Muscle of arm (tissue), 12 donors: Measurements from ENCODE around the gene AGXT. TPM values are rescaled to one million over a fixed set of nuclear protein-coding genes. Genes with fewer than 3 reads are reported as not detected.

Experiments used
- DNase-seq: peaks from one replicate; pipeline ENCODE4 v3.0.0-alpha.2; 2013
- polyA plus RNA-seq, 12 donors: library from polyadenylated mRNA; unstranded; fragments of 120-200 nt; gene quantifications; one replicate each; pipeline ENCODE4 v1.2.1, GENCODE V29; 2013; ENCODE audit not compliant: insufficient read length in 12 of 12

The AGXT gene
- polyA plus RNA-seq, 12 donors = 0.05 to 0.71 (median 0.15) TPM; not detected in 7

GRCh38 chr2:240885566-240885965 is 16.9 kb downstream of the AGXT start:
- DNase-seq = no peak

GRCh38 chr2:240886023-240886565 is 17.5 kb downstream of the AGXT start:
- no peak for DNase-seq

- no peak for DNase-seq
These were observed 18.3 kb downstream of the AGXT start for GRCh38 chr2:240886678-240887609.

GRCh38 chr2:240887631-240888030 is 19.0 kb downstream of the AGXT start:
- DNase-seq = no peak

- DNase-seq = no peak
These were observed 19.7 kb downstream of the AGXT start for GRCh38 chr2:240888130-240888889.

- DNase-seq = no peak
These were observed 20.4 kb downstream of the AGXT start for GRCh38 chr2:240888890-240889573.

GRCh38 chr2:240889601-240890560 is 21.3 kb downstream of the AGXT start:
- DNase-seq = no peak

GRCh38 chr2:240890691-240891090 is 22.1 kb downstream of the AGXT start:
- DNase-seq = no peak

GRCh38 chr2:240891492-240892340 is 23.1 kb downstream of the AGXT start:
- no peak for DNase-seq

GRCh38 chr2:240892356-240892755 is 23.7 kb downstream of the AGXT start:
- DNase-seq = no peak

GRCh38 chr2:240892925-240893324 is 24.3 kb downstream of the AGXT start:
- no peak for DNase-seq

- no peak for DNase-seq
These were observed 24.8 kb downstream of the AGXT start for GRCh38 chr2:240893363-240893844.

GRCh38 chr2:240894006-240894405 is 25.4 kb downstream of the AGXT start:
- no peak for DNase-seq

- no peak for DNase-seq
These were observed 26.4 kb downstream of the AGXT start for GRCh38 chr2:240894836-240895558.

- DNase-seq = no peak
These were observed 27.2 kb downstream of the AGXT start, which contains the start of gene MAB21L4 for GRCh38 chr2:240895656-240896388. Gene MAB21L4 (minus strand): TSS chr2:240896156. CDS start chr2:240895997, 159 bp downstream.

GRCh38 chr2:240896394-240896793 is 27.8 kb downstream of the AGXT start:
- no peak for DNase-seq

GRCh38 chr2:240896871-240897692 is 28.5 kb downstream of the AGXT start:
- no peak for DNase-seq
